GM19455 (cell line): ENCODE data around the gene TGFBI.

Source experiments
- ATAC-seq: cut with Tn5 transposase; IDR thresholded peaks from one replicate; pipeline ENCODE4 v1.9.1; 2021; ENCODE audit not compliant: unreplicated experiment

Gene TGFBI

GRCh38 chr5:136028782-136029742 lies at the start of gene TGFBI:
Gene TGFBI (plus strand): TSS chr5:136028988. CDS start chr5:136029056, 68 bp downstream.
- ATAC-seq = no peak

- no peak for ATAC-seq
Observed at GRCh38 chr5:135978993-135979392, 49.8 kb upstream of the TGFBI start.

GRCh38 chr5:135979510-135979909 lies 49.3 kb upstream of the TGFBI start:
- ATAC-seq = no peak

DNA sequence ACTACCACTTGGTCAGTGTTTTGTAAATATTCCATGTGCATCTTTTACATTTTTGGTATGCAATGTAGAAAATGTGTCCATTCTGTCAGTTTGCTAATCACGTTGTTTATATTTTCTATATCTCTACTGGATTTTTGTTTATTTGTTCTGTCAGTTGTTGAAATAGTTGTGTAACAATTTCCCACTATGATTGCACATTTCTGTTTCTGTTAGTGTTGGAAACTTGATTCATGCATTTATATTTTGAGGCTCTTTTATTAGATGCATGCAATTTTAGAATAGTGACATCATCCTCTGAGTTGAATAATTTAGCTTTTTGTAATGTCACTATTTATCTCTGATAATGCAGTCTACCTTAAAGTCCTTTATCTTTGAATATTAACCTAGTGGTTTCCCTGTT lies 48.2 kb upstream of the TGFBI start:
- ATAC-seq = no peak

- ATAC-seq = no peak
Observed at GRCh38 chr5:135985951-135986350, 42.8 kb upstream of the TGFBI start.

- ATAC-seq = no peak
Observed at GRCh38 chr5:135986401-135986800, 42.4 kb upstream of the TGFBI start.

DNA sequence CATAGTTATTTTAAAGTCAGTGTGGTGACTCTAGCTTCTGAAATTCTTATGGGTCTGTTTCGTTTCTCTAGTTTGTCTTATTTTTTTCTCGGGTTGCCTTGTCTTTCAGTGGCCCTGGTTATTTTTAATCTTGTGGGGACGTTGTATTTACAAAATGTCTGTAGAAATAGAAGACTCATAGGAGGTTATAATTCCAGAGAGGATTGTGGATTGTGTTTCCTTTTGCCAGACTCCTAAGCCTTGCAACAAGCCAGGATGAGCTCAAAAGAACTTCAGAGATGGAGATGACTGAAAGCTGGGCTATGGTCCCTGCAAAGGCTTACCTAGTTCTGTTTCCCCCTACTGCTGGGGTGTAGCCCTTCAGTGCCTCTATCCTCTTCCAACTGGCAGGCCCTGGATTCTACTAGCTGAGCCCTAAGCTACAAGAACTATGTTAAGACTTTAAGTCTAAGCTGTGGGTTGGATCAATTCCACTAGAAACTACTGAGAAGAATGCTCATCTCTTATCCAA lies 41.8 kb upstream of the TGFBI start:
- ATAC-seq = no peak

GRCh38 chr5:135988546-135988945 lies 40.2 kb upstream of the TGFBI start:
- no peak for ATAC-seq

DNA sequence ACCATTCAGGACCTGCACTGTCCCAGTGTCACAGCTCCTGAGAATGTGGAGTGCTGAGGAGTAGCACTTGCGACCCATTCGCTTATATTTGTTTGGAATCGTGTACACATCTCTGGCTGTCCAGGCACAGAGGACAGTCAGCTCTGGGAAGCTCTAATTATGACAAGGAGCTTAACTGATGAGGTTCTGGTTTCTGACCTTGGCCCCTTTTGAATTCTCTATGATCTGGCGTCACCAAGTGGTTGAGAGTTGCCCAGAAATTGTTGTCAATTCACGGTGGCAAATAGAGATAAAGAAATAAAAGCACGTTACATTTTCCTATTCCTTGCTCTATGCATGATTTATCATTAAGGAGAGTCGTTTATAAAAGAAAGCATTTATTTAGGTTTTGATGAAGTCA lies 39.1 kb upstream of the TGFBI start:
- no peak for ATAC-seq

- ATAC-seq = no peak
Observed at GRCh38 chr5:135990528-135991255, 38.1 kb upstream of the TGFBI start.

DNA sequence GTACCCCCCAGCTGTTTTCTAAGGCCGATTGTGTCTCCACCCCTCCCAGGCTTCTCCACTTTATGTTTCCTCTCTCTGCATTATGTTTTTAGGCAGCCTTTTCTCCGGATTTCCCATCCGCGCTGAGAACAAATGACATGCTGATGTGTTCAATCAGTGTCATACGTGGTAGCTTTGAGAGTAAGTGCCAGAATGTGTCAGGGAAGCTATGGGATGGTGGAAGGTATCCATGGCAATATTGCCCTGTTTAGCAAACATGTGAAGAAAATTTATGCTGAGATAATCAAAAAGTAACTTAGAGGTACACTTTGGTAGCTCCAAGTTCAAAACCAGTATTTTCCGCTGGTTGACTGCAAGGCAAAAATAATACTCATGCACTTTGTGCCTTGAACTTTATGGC lies 37.4 kb upstream of the TGFBI start:
- no peak for ATAC-seq

DNA sequence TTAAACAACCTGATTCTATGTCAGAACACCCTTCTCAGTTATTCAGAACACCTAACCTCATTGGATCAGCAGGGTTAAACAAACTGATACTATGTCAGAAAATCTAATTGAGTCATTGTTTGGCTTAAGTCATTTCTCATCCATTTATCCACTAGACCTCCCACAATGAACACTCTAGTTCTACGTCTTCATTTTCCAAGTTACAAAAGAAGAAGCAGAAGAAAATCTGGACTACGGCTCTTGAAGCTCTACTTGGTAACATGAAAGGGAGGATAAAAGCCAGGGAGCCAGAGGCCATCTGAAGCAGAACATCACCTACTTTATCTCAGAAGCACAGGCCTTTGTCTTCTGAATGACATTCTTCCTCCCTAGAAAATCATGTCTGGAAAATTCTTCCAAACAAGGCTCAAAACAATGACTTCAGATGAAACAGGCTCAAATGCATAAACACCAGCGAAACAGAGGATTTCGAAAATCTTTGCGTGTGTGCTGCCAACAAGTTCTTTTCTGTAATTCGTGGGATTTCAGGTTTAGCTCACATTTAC lies 35.4 kb upstream of the TGFBI start:
- ATAC-seq = no peak

- ATAC-seq = no peak
Observed at GRCh38 chr5:135993880-135994636, 34.7 kb upstream of the TGFBI start.

- no peak for ATAC-seq
Observed at GRCh38 chr5:135995976-135996375, 32.8 kb upstream of the TGFBI start.

DNA sequence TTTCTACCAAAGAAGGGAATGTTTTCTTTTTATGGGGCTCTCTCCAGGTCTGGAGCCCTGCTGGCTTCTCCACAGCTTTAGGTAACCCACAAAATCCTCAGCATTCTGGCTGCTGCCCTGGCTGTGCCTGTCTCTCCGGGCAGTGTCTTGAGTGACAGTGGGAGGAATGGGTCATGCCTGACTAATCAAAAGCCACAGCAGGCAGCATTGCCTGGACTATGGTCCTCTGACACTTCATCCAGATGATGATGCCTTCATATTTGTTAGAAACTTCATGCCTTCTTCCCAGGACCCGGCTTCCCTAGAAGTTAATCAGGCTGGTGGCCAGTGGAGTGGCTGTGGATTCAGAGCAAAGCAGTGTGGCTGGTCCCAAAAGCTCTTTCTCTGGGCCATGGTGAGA lies 32.2 kb upstream of the TGFBI start:
- no peak for ATAC-seq

GRCh38 chr5:135997673-135998335 lies 31.0 kb upstream of the TGFBI start:
- ATAC-seq = no peak

DNA sequence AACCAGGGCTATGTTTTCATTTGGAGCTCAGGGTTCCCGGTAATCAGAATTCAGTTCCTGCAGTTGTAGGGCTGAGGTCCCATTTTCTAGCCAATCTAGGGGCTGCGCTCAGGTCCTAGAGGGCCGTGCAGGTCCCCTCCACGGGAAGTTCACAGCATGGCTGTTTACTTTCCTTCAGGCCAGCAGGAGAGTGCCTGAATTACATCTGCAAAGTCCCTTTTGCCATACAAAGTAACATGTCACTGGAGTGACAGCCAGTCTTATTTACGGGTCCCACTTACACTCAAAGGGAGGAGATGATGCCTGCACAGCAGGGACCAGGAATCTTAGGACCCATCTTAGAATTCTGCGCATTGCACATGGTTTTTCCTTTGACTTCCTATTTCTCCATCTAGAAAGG lies 29.9 kb upstream of the TGFBI start:
- no peak for ATAC-seq

- no peak for ATAC-seq
Observed at GRCh38 chr5:135999406-136000139, 29.2 kb upstream of the TGFBI start.

DNA sequence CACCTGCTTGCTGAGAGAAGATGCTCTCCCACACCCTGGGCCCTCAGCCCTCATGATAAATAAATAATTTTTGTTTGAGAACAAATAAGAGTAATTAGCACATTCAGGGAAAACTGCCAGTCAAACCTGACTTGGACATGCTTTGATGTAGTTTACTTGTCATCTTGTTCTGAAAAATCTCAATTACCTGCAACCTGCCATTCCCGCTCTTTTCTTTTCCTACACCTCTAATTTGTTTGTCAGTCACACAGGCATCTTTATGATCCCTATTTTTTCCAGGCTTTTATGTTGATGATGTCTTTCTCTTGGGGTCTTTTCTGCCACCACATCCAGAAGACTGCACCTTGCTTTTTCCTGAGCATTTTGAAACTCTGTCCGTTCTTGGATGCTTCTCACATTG lies 28.6 kb upstream of the TGFBI start:
- no peak for ATAC-seq

DNA sequence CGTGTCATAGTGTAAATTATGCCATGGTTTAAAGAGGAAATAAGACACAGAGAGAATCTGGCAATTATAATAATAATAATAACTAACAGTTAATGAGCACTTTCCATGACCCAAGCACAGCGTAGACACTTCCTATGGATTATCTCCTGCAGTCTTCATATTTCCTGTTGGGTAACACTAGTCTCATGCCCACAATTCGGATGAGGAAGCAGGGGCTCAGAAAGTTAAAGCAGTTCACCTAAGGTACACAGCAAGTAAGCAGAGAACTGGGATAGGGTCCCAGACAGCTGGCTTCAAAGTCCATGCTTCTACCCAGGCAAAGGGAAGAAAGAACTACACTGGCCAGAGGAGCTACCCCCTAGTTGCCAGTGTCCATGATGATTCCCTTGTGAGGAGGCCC lies 27.9 kb upstream of the TGFBI start:
- ATAC-seq = no peak
